Naive thymus-derived CD4-positive, alpha-beta T cell (primary cell): ENCODE measurements around the gene STX19. TPM values are rescaled to one million over a fixed set of nuclear protein-coding genes. Genes with fewer than 3 reads are reported as not detected.

Experiments
- ATAC-seq: fragments of 150-1000 bp; cut with Tn5 transposase; 2 replicates; pipeline ENCODE4 v1.10.0; 2021; ENCODE audit warnings: mild to moderate bottlenecking, moderate library complexity
- CTCF ChIA-PET: fragments of 350-600 bp; sonication (Branson Sonifier 250); formaldehyde crosslinking; loops from one replicate; lab custom pipeline; 2021; ENCODE audit warnings: antibody characterized with exemption; lab: Charles Lee
- POLR2A ChIA-PET: fragments of 350-600 bp; sonication (Branson Sonifier 250); formaldehyde crosslinking; loops from one replicate; lab custom pipeline; 2021; ENCODE audit warnings: antibody characterized with exemption, inconsistent platforms; lab: Charles Lee
- DNase-seq, 9 donors: peaks; one replicate each; pipeline versions ENCODE4 v3.0.0 to v3.0.0-alpha.2; 2020 to 2022; ENCODE audit warnings: mixed read lengths in 1 of 9
- H3K27ac ChIP-seq: one replicate; pipeline ENCODE4 v1.7.0; 2013; ENCODE audit warnings: mild to moderate bottlenecking, low read depth, low read length, moderate library complexity
- H3K27me3 ChIP-seq, 2 donors: one replicate each; pipeline ENCODE4 v1.7.0; 2013; ENCODE audit warnings: low read length in 2 of 2, mild to moderate bottlenecking in 2 of 2, moderate library complexity in 2 of 2; ENCODE audit not compliant: control insufficient read depth in 2 of 2, insufficient read depth in 2 of 2
- H3K36me3 ChIP-seq, 3 experiments: 1 replicate in 2 of 3; 2 replicates in 1 of 3; pipeline ENCODE4 v1.7.0; 2013; ENCODE audit warnings: low read length in 3 of 3, mild to moderate bottlenecking in 3 of 3, moderate library complexity in 1 of 3; ENCODE audit not compliant: insufficient read depth in 3 of 3, control insufficient read depth in 2 of 3
- H3K4me1 ChIP-seq, 2 donors: one replicate each; pipeline ENCODE4 v1.7.0; 2013; ENCODE audit warnings: low read length in 2 of 2, mild to moderate bottlenecking in 2 of 2, moderate library complexity in 1 of 2; ENCODE audit not compliant: control insufficient read depth in 2 of 2, insufficient read depth in 2 of 2
- H3K4me3 ChIP-seq: 2 replicates; pipeline ENCODE4 v1.7.0; 2013; ENCODE audit warnings: mild to moderate bottlenecking, low read length
- H3K9me3 ChIP-seq, 3 experiments: 1 replicate in 2 of 3; 2 replicates in 1 of 3; pipeline ENCODE4 v1.7.0; 2013; ENCODE audit warnings: low read length in 3 of 3; ENCODE audit not compliant: control insufficient read depth in 2 of 3
- H3K27ac Mint-ChIP-seq, 9 donors: one replicate each; pipeline ENCODE4 v1.8.0; 2020 to 2022; ENCODE audit warnings: mixed read lengths in 9 of 9, mild to moderate bottlenecking in 8 of 9, moderate library complexity in 5 of 9, inconsistent platforms in 2 of 9
- H3K27me3 Mint-ChIP-seq, 5 donors: one replicate each; pipeline ENCODE4 v1.8.0; 2021 to 2022; ENCODE audit warnings: mixed read lengths in 5 of 5, mild to moderate bottlenecking in 1 of 5
- H3K36me3 Mint-ChIP-seq, 5 donors: one replicate each; pipeline ENCODE4 v1.8.0; 2020 to 2022; ENCODE audit warnings: mixed read lengths in 5 of 5, mild to moderate bottlenecking in 3 of 5, inconsistent platforms in 1 of 5
- H3K4me1 Mint-ChIP-seq, 7 donors: one replicate each; pipeline ENCODE4 v1.8.0; 2020 to 2022; ENCODE audit warnings: mixed read lengths in 7 of 7, mild to moderate bottlenecking in 3 of 7, inconsistent platforms in 1 of 7
- H3K4me3 Mint-ChIP-seq, 10 donors: one replicate each; pipeline ENCODE4 v1.8.0; 2020 to 2022; ENCODE audit warnings: mild to moderate bottlenecking in 10 of 10, mixed read lengths in 10 of 10, moderate library complexity in 6 of 10, inconsistent platforms in 2 of 10
- H3K9me3 Mint-ChIP-seq, 11 donors: one replicate each; pipeline ENCODE4 v1.8.0; 2020 to 2022; ENCODE audit warnings: mixed read lengths in 11 of 11, mild to moderate bottlenecking in 4 of 11, inconsistent platforms in 1 of 11, moderate library complexity in 1 of 11
- intact Hi-C, 2 donors: fragments of 100-400 bp; cut with micrococcal nuclease; formaldehyde crosslinking; loops; one replicate each; pipeline ENCODE4 v1.15.1; 2023
- polyA plus RNA-seq, 2 donors: library from polyadenylated mRNA; unstranded; fragments of 300-500 nt; fragmentation: Illumina TruSeq; gene quantifications; one replicate each; pipeline ENCODE4 v1.2.3, GENCODE V29; 2021
- total RNA-seq, 6 experiments: library from RNA in 5 of 6; stranded (reverse) in 5 of 6; gene quantifications; 1 replicate in 5 of 6; 2 replicates in 1 of 6; pipeline ENCODE4 v1.2.3 and lab custom pipeline; 2021 to 2026

The STX19 gene
- total and polyA plus RNA-seq, 7 experiments from 2014 or later: 0.45 TPM; not detected in 6

DNA sequence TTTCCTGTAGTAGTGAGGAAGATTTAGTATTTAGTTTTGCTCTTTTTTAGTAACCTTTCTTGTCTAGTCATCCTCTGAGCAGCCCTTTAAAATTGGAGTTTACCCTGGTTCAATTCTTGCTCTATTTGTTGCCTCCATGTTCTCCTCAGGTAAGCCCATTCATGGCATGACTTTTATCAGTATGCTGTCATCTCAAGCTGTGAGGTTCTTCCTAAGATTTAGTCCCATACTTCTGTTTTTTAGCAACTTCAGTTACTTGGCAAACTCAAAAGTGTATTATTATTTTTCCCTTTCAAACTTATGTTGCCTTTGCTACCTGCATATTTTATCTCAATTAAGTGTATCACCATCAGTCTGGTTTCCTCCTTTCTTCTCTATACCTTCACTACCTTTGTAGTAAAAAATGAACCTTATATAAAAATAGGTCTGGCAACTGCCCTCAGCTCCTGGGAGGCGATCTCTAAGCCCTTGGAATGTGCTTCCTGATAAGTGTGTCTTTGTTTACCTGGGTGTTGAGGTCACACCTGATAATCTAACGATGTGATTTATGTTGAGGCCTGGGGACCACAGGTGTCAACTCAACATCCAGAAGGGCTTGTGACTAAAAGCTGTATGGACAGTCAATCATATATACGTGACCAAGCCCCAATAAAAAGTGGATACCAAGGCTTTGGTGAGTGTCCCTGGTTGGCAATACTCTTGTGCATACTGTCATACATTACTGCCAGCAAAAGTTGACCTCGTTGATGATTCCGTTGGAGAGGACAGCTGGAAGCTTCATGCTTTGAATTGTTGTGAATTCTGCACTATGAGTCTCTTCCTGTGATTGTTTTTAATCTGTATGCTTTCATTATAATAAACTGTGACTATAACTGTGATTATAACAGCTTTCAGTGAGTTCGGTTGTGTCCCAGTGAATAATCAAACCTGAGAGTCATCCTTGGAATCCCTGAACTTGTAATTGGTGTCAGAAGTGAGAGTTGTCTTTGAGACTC, 38.4 kb upstream of the STX19 start:
- H3K4me1 ChIP-seq: peaks cover 18 to 23% of the 10 kb centered on the region in 2 donors
- Mint-ChIP-seq H3K4me3 (peak overlapping the region in 9 of 10 donors; percentile 2 to 50 (median 30)), H3K27ac (peak overlapping the region; percentile 9 to 82 (median 35)), H3K4me1 (peaks cover 44 to 80% (median 73%) of the 10 kb centered on the region in 7 donors), H3K9me3 (peaks cover 0 to 5% (median 0%) of the 10 kb centered on the region in 11 donors), H3K36me3 (peaks cover 18 to 41% (median 34%) of the 10 kb centered on the region in 5 donors), H3K27me3 (no peaks in the 10 kb centered on the region)
- H3K4me3 ChIP-seq: no peak overlapping the region
- ATAC-seq (no peak), DNase-seq (no peak)
- intact Hi-C loops: loop anchor here in 1 of 2 donors (10.0 kb wide), 1 partner anchor 222 kb away; no protein-coding TSS in a partner anchor
- ChIA-PET POLR2A (interaction anchor here (0.6 to 1.6 kb wide), 2 partner anchors 62 to 88 kb away, joined by 3 to 4 read pairs; no protein-coding TSS in a partner anchor), CTCF (interaction anchor here (0.8 kb wide), 1 partner anchor 60 kb away, joined by 3 read pairs; no protein-coding TSS in a partner anchor)
- no peaks in the 10 kb centered on the region for H3K9me3 ChIP-seq
- H3K27ac ChIP-seq: no peak overlapping the region
- no peaks in the 10 kb centered on the region for H3K27me3 ChIP-seq
- H3K36me3 ChIP-seq: peaks cover 0 to 21% (median 0%) of the 10 kb centered on the region in 3 experiments

DNA sequence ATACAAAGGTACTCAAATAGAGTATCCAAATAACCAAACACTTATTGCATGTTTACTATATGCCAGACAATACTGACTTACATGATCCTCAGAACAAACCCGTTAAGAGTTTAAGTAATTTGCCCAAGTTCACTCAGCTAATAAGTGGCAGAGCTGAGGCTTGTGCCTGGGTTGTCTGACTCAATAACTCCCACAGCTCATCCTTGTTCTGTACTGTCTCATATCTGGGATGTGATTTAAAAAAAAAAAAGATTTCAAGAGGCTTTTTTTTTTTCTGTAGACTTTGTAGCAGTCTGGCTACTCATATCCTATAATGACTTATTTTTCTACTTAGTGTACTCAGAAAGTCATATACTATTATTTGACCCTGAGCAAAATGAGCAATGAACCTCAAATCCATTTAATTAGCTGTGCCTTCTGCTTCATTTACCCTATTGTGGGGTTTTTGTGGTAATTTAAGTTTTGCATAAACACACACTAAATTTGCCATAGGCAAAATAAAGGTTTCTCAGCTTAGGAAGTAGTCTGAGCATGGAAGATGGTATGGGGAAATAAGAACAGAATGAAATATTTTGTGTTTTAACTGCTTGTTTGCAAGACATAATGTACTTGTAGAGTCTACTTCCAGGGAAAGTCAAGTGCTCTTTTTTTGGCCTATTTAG, 37.6 kb upstream of the STX19 start:
- POLR2A ChIA-PET: interaction anchor here (1.6 kb wide), 1 partner anchor 87 kb away, joined by 4 read pairs; no protein-coding TSS in a partner anchor
- peaks cover 40 to 73% (median 68%) of the 10 kb centered on the region in 7 donors for H3K4me1 Mint-ChIP-seq
- no peak for DNase-seq

DNA sequence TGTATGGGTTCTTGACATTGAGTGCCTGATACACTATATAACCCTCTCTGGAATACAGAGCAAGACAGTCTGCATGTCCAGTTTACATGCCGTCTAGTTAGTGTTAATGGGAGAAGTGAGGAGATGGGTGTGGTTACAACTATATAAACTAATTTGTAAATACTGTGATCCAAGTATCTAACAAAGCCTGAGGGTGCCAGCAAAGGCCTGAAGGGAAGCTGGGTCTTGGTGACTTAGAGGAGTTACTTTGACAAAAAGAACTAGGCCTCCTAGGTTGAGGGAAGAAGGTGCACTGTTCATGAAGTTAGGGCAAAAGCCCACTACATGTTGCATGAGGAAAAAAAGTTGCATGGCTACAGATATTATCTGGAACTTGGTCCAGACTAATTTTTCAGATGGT, 36.7 kb upstream of the STX19 start:
- Histone ChIP-seq H3K27me3 (no peaks in the 10 kb centered on the region), H3K9me3 (no peaks in the 10 kb centered on the region), H3K36me3 (peaks cover 0 to 24% (median 0%) of the 10 kb centered on the region in 3 experiments), H3K4me3 (no peak overlapping the region), H3K27ac (no peak overlapping the region), H3K4me1 (peaks cover 18 to 21% of the 10 kb centered on the region in 2 donors)
- Mint-ChIP-seq H3K36me3 (peaks cover 18 to 40% (median 38%) of the 10 kb centered on the region in 5 donors), H3K27me3 (no peaks in the 10 kb centered on the region), H3K4me3 (peak overlapping the region; percentile 3 to 99 (median 45)), H3K4me1 (peaks cover 38 to 78% (median 67%) of the 10 kb centered on the region in 7 donors), H3K27ac (peak overlapping the region in 7 of 9 donors; percentile 22 to 71 (median 47)), H3K9me3 (peaks cover 0 to 5% (median 0%) of the 10 kb centered on the region in 11 donors)
- DNase-seq: no peak
- ChIA-PET CTCF (interaction anchor here (1.5 kb wide), 1 partner anchor 62 kb away, joined by 5 read pairs; no protein-coding TSS in a partner anchor), POLR2A (no interaction called here)
- intact Hi-C loops: loop anchor here in 1 of 2 donors (10.0 kb wide), 1 partner anchor 220 kb away; no protein-coding TSS in a partner anchor
- no peak for ATAC-seq

More for the DNA sequence above, 37.6 kb upstream of the STX19 start:
- Histone ChIP-seq H3K4me1 (peaks cover 18 to 25% of the 10 kb centered on the region in 2 donors), H3K27me3 (no peaks in the 10 kb centered on the region), H3K4me3 (no peak overlapping the region), H3K36me3 (peaks cover 0 to 18% (median 0%) of the 10 kb centered on the region in 3 experiments), H3K27ac (no peak overlapping the region), H3K9me3 (no peaks in the 10 kb centered on the region)
- Mint-ChIP-seq H3K27ac (peak overlapping the region in 4 of 9 donors; percentile 32 to 68 (median 36)), H3K27me3 (no peaks in the 10 kb centered on the region), H3K36me3 (peaks cover 18 to 36% (median 34%) of the 10 kb centered on the region in 5 donors), H3K4me3 (peak overlapping the region in 7 of 10 donors; percentile 2 to 50 (median 23)), H3K9me3 (peaks cover 0 to 5% (median 0%) of the 10 kb centered on the region in 11 donors)
- ATAC-seq: no peak
- intact Hi-C loops: loop anchor here in 1 of 2 donors (10.0 kb wide), 1 partner anchor 221 kb away; no protein-coding TSS in a partner anchor
- CTCF ChIA-PET: interaction anchor here (1.5 kb wide), 1 partner anchor 63 kb away, joined by 5 read pairs; no protein-coding TSS in a partner anchor

DNA sequence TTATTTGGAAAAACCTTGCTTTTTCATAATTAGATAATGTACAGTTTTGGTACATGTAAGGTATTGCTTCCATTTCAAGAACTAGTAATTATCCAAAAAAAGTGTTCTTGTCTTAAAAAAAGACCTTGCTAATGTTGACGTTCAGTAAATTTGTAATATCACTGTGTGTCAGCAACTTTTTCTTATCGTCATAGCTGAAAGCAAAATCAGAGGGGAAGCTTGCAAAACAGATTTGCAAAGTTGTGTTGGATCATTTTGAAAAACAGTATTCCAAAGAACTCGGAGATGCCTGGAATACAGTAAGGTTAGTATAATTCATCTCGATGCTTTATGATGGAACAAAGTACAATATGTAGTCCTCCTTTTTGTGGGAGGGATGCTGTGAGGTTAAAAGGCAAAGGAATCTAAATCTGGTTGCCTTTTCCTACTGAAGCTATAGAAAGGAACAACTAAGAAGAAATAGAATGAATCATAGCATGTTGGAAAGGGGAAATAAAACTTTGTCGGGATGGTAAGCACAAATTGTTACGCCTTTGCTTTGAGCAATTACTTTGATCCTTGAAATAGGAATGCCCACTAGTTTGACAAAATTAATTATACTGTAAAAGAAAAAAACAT, 36.0 kb upstream of the STX19 start:
- H3K4me3 Mint-ChIP-seq: peak overlapping the region; percentile 93 to 100 (median 98)
- H3K27me3 Mint-ChIP-seq: no peaks in the 10 kb centered on the region
- peaks cover 0 to 5% (median 0%) of the 10 kb centered on the region in 11 donors for H3K9me3 Mint-ChIP-seq
- peaks cover 18 to 41% (median 38%) of the 10 kb centered on the region in 5 donors for H3K36me3 Mint-ChIP-seq
- H3K4me1 Mint-ChIP-seq: peaks cover 36 to 78% (median 67%) of the 10 kb centered on the region in 7 donors
- no peaks in the 10 kb centered on the region for H3K9me3 ChIP-seq
- no peak for DNase-seq
- H3K36me3 ChIP-seq: peaks cover 0 to 26% (median 0%) of the 10 kb centered on the region in 3 experiments
- intact Hi-C loops: loop anchor here in 1 of 2 donors (10.0 kb wide), 1 partner anchor 220 kb away; no protein-coding TSS in a partner anchor
- peaks cover 18 to 20% of the 10 kb centered on the region in 2 donors for H3K4me1 ChIP-seq
- ATAC-seq: no peak
- H3K4me3 ChIP-seq: no peak overlapping the region
- no peaks in the 10 kb centered on the region for H3K27me3 ChIP-seq
- H3K27ac Mint-ChIP-seq: peak overlapping the region; percentile 98 to 100 (median 100)
- ChIA-PET POLR2A (interaction anchor here (0.7 kb wide), 1 partner anchor 81 kb away, joined by 3 read pairs; no protein-coding TSS in a partner anchor), CTCF (interaction anchor here (1.5 kb wide), 1 partner anchor 61 kb away, joined by 5 read pairs; no protein-coding TSS in a partner anchor)
- H3K27ac ChIP-seq: no peak overlapping the region

DNA sequence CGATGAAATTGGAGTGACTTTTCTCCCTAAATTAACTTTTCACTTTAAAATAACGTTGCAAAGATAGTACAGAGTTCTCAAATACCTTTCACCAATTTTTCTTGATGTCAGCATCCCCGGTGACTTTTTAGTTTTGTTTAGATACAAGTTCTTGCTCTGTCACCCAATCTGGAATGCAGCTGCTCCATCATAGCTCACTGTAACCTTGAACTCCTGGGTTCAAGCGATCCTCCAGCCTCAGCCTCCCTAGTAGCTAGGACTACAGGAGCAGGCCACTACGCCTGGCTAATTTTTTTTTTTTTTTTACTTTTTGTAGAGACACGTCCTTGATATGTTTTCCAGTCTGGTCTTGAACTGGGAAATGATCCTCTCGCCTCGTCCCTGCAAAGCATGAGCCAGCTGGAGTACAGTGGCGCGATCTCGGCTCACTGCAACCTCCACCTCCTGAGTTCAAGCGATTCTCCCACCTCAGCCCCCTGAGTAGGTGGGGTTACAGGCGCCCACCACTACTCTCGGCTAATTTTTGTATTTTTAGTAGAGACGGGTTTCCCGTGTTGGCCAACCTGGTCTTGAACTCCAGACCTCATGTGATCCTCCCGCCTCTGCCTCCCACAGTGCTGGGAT, 35.2 kb upstream of the STX19 start:
- no peaks in the 10 kb centered on the region for H3K27me3 ChIP-seq
- H3K9me3 ChIP-seq: no peaks in the 10 kb centered on the region
- ChIA-PET CTCF (interaction anchor here (0.6 kb wide), 1 partner anchor 26 kb away, joined by 5 read pairs; no protein-coding TSS in a partner anchor), POLR2A (interaction anchor here (0.7 to 2.4 kb wide), 11 partner anchors 8 to 90 kb away, joined by 3 to 10 read pairs (median 4); partner anchors contain the start of gene PROS1)
- peak overlapping the region; percentile 71 for H3K4me3 ChIP-seq
- peak overlapping the region; percentile 94 for H3K27ac ChIP-seq
- H3K4me3 Mint-ChIP-seq: peak overlapping the region; percentile 93 to 100 (median 98)
- peaks cover 18 to 20% of the 10 kb centered on the region in 2 donors for H3K4me1 ChIP-seq
- peaks cover 0 to 5% (median 0%) of the 10 kb centered on the region in 11 donors for H3K9me3 Mint-ChIP-seq
- H3K36me3 Mint-ChIP-seq: peaks cover 18 to 43% (median 38%) of the 10 kb centered on the region in 5 donors
- ATAC-seq (no peak), DNase-seq (no peak)
- peaks cover 0 to 26% (median 0%) of the 10 kb centered on the region in 3 experiments for H3K36me3 ChIP-seq
- peak overlapping the region; percentile 98 to 100 (median 100) for H3K27ac Mint-ChIP-seq
- no peaks in the 10 kb centered on the region for H3K27me3 Mint-ChIP-seq
- intact Hi-C loops: loop anchor here (1.0 to 10.0 kb wide), 3 partner anchors 17 to 219 kb away; partner anchors contain the start of gene ARL13B (in 1 of the 2)
- peaks cover 30 to 75% (median 64%) of the 10 kb centered on the region in 7 donors for H3K4me1 Mint-ChIP-seq
